HEK293 (cell line): ENCODE measurements around the gene NPPA.
"Not testable (repeated sequence)": the region's sequence is repeated elsewhere in the genome, so short reads cannot be mapped to it uniquely, and the experiment has no call there.

Experiments used
- CTCF ChIA-PET: fragments of 350-600 bp; formaldehyde crosslinking; extraction: SDS; loops from one replicate; lab custom pipeline; 2021; ENCODE audit warnings: antibody characterized with exemption; lab: Yijun Ruan, JAX
- POLR2A ChIA-PET: fragments of 300-600 bp; formaldehyde crosslinking; extraction: SDS; loops from one replicate; lab custom pipeline; 2020; ENCODE audit warnings: antibody characterized with exemption, inconsistent platforms; lab: Yijun Ruan, JAX
- H3K27ac ChIP-seq: fragments of 200-500 bp; sonication (Bioruptor generic); 2 replicates; pipeline ENCODE4 v1.5.1; 2014; ENCODE audit warnings: low read depth, low read length, control low read depth, inconsistent platforms; ENCODE audit errors: extremely low read depth
- H3K36me3 ChIP-seq, 2 experiments: fragments of 200-500 bp in 1 of 2; sonication (Bioruptor generic) in 1 of 2; 1 replicate in 1 of 2; 2 replicates in 1 of 2; pipeline ENCODE4 v1.5.1; 2014 to 2017; ENCODE audit warnings: inconsistent platforms in 2 of 2, low read length in 2 of 2; ENCODE audit not compliant: control insufficient read depth in 2 of 2, insufficient read depth in 1 of 2
- H3K4me1 ChIP-seq: fragments of 200-500 bp; sonication (Bioruptor generic); 2 replicates; pipeline ENCODE4 v1.5.1; 2014; ENCODE audit warnings: mild to moderate bottlenecking, low read length, inconsistent platforms; ENCODE audit not compliant: control insufficient read depth, insufficient read depth
- H3K4me3 ChIP-seq: 2 replicates; pipeline ENCODE4 v1.5.1; 2011; ENCODE audit warnings: low read depth, mild to moderate bottlenecking, control low read depth, low read length, moderate library complexity
- H3K9me3 ChIP-seq: fragments of 200-500 bp; sonication (Bioruptor generic); 2 replicates; pipeline ENCODE4 v1.5.1; 2014; ENCODE audit warnings: low read depth, low read length, inconsistent platforms; ENCODE audit not compliant: control insufficient read depth, insufficient read depth
- BCL6B ChIP-seq: fragments of 450-650 bp; formaldehyde crosslinking; IDR thresholded peaks from 2 replicates; pipeline ENCODE4 v1.5.1; 2017; ENCODE audit warnings: missing biosample characterization, missing genetic modification characterization
- EGR2 ChIP-seq: fragments of 450-650 bp; formaldehyde crosslinking; IDR thresholded peaks from 2 replicates; pipeline ENCODE4 v1.5.1; 2016; ENCODE audit warnings: low read depth, missing biosample characterization, missing genetic modification characterization
- GLIS1 ChIP-seq: fragments of 450-650 bp; formaldehyde crosslinking; IDR thresholded peaks from 2 replicates; pipeline ENCODE4 v1.5.1; 2016; ENCODE audit warnings: missing biosample characterization, missing genetic modification characterization
- GLIS2 ChIP-seq: fragments of 450-650 bp; formaldehyde crosslinking; IDR thresholded peaks from 2 replicates; pipeline ENCODE4 v1.5.1; 2016; ENCODE audit warnings: missing biosample characterization, missing genetic modification characterization
- HOXA7 ChIP-seq: sonication (generic); formaldehyde crosslinking; IDR thresholded peaks from 2 replicates; pipeline ENCODE4 v1.8.1; 2022; ENCODE audit warnings: missing genetic modification reagents, borderline replicate concordance
- IKZF3 ChIP-seq: fragments of 450-650 bp; IDR thresholded peaks from 2 replicates; pipeline ENCODE4 v1.5.0; 2018; ENCODE audit warnings: missing biosample characterization, mild to moderate bottlenecking, missing genetic modification characterization, moderate library complexity
- MEIS1 ChIP-seq: sonication (generic); formaldehyde crosslinking; IDR thresholded peaks from 2 replicates; pipeline ENCODE4 v1.8.1; 2022; ENCODE audit warnings: missing genetic modification reagents, mild to moderate bottlenecking, borderline replicate concordance
- OSR2 ChIP-seq: fragments of 450-650 bp; formaldehyde crosslinking; IDR thresholded peaks from 2 replicates; pipeline ENCODE4 v1.5.1; 2016; ENCODE audit warnings: missing biosample characterization, missing genetic modification characterization
- PATZ1 ChIP-seq: fragments of 450-650 bp; formaldehyde crosslinking; IDR thresholded peaks from 2 replicates; pipeline ENCODE4 v1.5.1; 2016; ENCODE audit warnings: missing biosample characterization, missing genetic modification characterization
- SP7 ChIP-seq: fragments of 450-650 bp; formaldehyde crosslinking; IDR thresholded peaks from 2 replicates; pipeline ENCODE4 v1.5.1; 2016; ENCODE audit warnings: missing biosample characterization, missing genetic modification characterization
- YY2 ChIP-seq: fragments of 450-650 bp; formaldehyde crosslinking; IDR thresholded peaks from 2 replicates; pipeline ENCODE4 v1.5.1; 2016; ENCODE audit warnings: missing biosample characterization, missing genetic modification characterization
- ZBTB8A ChIP-seq: fragments of 450-650 bp; formaldehyde crosslinking; IDR thresholded peaks from 2 replicates; pipeline ENCODE4 v1.5.1; 2016; ENCODE audit warnings: missing biosample characterization, missing genetic modification characterization
- ZEB2 ChIP-seq: fragments of 450-650 bp; formaldehyde crosslinking; IDR thresholded peaks from 2 replicates; pipeline ENCODE4 v1.5.1; 2016; ENCODE audit warnings: missing biosample characterization, missing genetic modification characterization
- ZFHX2 ChIP-seq: fragments of 450-650 bp; formaldehyde crosslinking; conservative IDR thresholded peaks from 2 replicates; pipeline ENCODE4 v1.5.1; 2016; ENCODE audit warnings: missing biosample characterization, missing genetic modification characterization
- ZIC2 ChIP-seq: fragments of 450-650 bp; formaldehyde crosslinking; IDR thresholded peaks from 2 replicates; pipeline ENCODE4 v1.5.1; 2016; ENCODE audit warnings: missing biosample characterization, missing genetic modification characterization
- ZNF114 ChIP-seq: fragments of 450-650 bp; formaldehyde crosslinking; IDR thresholded peaks from 2 replicates; pipeline ENCODE4 v1.5.0; 2017; ENCODE audit warnings: missing biosample characterization, missing genetic modification characterization
- ZNF138 ChIP-seq: fragments of 450-650 bp; formaldehyde crosslinking; IDR thresholded peaks from 2 replicates; pipeline ENCODE4 v1.5.1; 2016; ENCODE audit warnings: missing biosample characterization, missing genetic modification characterization, borderline replicate concordance
- ZNF140 ChIP-seq: fragments of 450-650 bp; formaldehyde crosslinking; IDR thresholded peaks from 2 replicates; pipeline ENCODE4 v1.5.1; 2016; ENCODE audit warnings: missing biosample characterization, missing genetic modification characterization
- ZNF2 ChIP-seq: fragments of 450-650 bp; formaldehyde crosslinking; IDR thresholded peaks from 2 replicates; pipeline ENCODE4 v1.5.1; 2016; ENCODE audit warnings: missing biosample characterization, missing genetic modification characterization
- ZNF221 ChIP-seq: fragments of 450-650 bp; formaldehyde crosslinking; IDR thresholded peaks from 2 replicates; pipeline ENCODE4 v1.5.1; 2017; ENCODE audit warnings: missing biosample characterization, missing genetic modification characterization, borderline replicate concordance
- ZNF366 ChIP-seq: fragments of 450-650 bp; formaldehyde crosslinking; conservative IDR thresholded peaks from 2 replicates; pipeline ENCODE4 v1.5.1; 2016; ENCODE audit warnings: missing biosample characterization, missing genetic modification characterization
- ZNF391 ChIP-seq: fragments of 450-650 bp; formaldehyde crosslinking; IDR thresholded peaks from 2 replicates; pipeline ENCODE4 v1.5.1; 2016; ENCODE audit warnings: low read depth, missing biosample characterization, missing genetic modification characterization, borderline replicate concordance
- ZNF513 ChIP-seq: fragments of 450-650 bp; IDR thresholded peaks from 2 replicates; pipeline ENCODE4 v1.5.1; 2018; ENCODE audit warnings: missing biosample characterization, missing genetic modification characterization
- ZNF626 ChIP-seq: fragments of 450-650 bp; sonication (Bioruptor Pico); formaldehyde crosslinking; IDR thresholded peaks from 2 replicates; pipeline ENCODE4 v1.5.1; 2018; ENCODE audit warnings: missing biosample characterization, missing genetic modification characterization, inconsistent platforms
- ZNF76 ChIP-seq: fragments of 450-650 bp; formaldehyde crosslinking; IDR thresholded peaks from 2 replicates; pipeline ENCODE4; 2016; ENCODE audit warnings: low read depth, missing biosample characterization, missing genetic modification characterization, borderline replicate concordance
- ZNF791 ChIP-seq: fragments of 450-650 bp; formaldehyde crosslinking; IDR thresholded peaks from 2 replicates; pipeline ENCODE4 v1.5.1; 2016; ENCODE audit warnings: missing biosample characterization, missing genetic modification characterization
- TF ChIP-seq, protein P1 (sequence below): fragments of 450-650 bp; formaldehyde crosslinking; IDR thresholded peaks from 2 replicates; pipeline ENCODE4 v1.5.1; 2016; ENCODE audit warnings: missing biosample characterization, missing genetic modification characterization

The NPPA gene

DNA sequence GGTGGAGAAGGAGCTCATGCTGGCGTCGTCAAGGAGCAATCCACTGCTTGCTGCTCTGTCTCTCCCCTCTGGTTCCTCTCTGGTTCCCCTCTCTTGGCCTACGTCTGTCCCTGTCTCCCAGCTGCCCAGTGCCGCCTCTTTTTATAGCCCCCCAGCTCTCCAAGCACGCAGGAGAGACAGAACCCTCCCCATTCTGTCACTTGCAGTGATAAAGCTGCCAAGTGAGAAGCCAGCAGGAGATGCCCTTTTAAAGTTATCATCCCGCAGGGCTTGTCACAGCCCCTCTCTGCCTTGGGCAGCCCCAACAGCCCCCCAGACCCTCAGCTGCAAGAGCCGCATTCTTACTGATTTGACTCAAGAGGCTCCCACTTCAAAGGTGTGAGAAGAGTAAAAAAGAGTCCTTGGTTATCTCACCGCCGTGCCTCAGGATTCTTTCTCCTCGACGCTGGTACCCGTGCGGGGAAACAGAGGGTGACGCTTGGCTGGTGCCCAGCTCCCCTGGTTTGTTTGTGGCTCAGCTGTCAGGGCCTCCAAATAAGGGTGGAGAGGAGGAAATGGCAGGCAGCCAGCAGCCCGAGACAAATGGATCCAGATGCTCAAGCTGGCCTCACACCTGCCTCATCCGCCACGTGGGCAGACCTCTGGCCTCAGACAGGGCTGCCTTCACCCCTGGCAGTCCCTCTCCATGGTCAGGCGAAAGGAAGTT lies at the start of gene NPPA:
Gene NPPA (minus strand): TSS at position 117 of the 706 bp plus-strand sequence. CDS start 99 bp downstream, at position 18.
- Histone ChIP-seq H3K4me1 (no peaks in the 10 kb centered on the region), H3K36me3 (peaks cover 0 to 32% of the 10 kb centered on the region in 2 experiments; a peak in 1 of 3 replicates), H3K9me3 (no peaks in the 10 kb centered on the region), H3K27ac (no peak within 1 kb of the TSS), H3K4me3 (no peak within 1 kb of the TSS)
- CTCF ChIA-PET: interaction anchor here (0.6 to 12.5 kb wide), 3 partner anchors 9 to 203 kb away, joined by 4 to 114 read pairs (median 5); no protein-coding TSS in a partner anchor
- POLR2A ChIA-PET: interaction anchor here (0.6 to 1.2 kb wide), 2 partner anchors 60 to 166 kb away, joined by 4 to 6 read pairs; no protein-coding TSS in a partner anchor
- TF ChIP-seq ZIC2 (0 out of 2 replicates have a peak, but pooled peaks have one; percentile 9), ZNF626 (no peak), HOXA7 (no peak), ZNF513 (tag by site-specific recombination) (no peak), PATZ1 (no peak), ZNF114 (tag by site-specific recombination) (no peak), ZNF138 (tag by site-specific recombination) (no peak), ZNF76 (tag by site-specific recombination) (no peak)
- TF ChIP-seq, protein P1, sequence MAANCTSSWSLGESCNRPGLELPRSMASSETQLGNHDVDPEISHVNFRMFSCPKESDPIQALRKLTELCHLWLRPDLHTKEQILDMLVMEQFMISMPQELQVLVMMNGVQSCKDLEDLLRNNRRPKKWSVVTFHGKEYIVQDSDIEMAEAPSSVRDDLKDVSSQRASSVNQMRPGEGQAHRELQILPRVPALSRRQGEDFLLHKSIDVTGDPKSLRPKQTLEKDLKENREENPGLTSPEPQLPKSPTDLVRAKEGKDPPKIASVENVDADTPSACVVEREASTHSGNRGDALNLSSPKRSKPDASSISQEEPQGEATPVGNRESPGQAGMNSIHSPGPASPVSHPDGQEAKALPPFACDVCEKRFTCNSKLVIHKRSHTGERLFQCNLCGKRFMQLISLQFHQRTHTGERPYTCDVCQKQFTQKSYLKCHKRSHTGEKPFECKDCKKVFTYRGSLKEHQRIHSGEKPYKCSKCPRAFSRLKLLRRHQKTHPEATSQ: no peak

DNA sequence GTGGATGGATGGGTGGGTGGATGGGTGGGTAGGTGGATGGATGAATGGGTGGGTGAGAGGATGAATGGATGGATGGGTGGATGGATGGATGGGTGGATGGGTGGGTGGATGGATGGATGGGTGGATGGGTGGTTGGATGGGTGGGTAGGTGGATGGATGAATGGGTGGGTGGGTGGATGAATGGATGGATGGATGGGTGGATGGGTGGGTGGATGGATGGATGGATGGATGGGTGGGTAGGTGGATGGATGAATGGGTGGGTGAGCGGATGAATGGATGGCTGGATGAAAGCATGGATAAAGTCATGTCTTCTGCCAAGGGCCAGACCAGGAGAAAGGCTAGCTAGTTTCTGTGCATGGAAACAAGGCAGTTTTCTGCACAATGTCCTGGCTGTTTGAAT lies 46.9 kb upstream of the NPPA start:
- POLR2A ChIA-PET: not testable (repeated sequence)
- CTCF ChIA-PET: interaction anchor here (0.6 to 7.6 kb wide), 6 partner anchors 9 to 127 kb away, joined by 3 to 114 read pairs (median 6); no protein-coding TSS in a partner anchor

GRCh38 chr1:11893907-11894251 lies 46.3 kb upstream of the NPPA start:
- ChIA-PET CTCF (interaction anchor here (0.8 to 7.6 kb wide), 10 partner anchors 8 to 60 kb away, joined by 3 to 114 read pairs (median 6); no protein-coding TSS in a partner anchor), POLR2A (no interaction called here)
- H3K27ac ChIP-seq: no peak overlapping the region
- no peaks in the 10 kb centered on the region for H3K4me1 ChIP-seq
- H3K4me3 ChIP-seq: no peak overlapping the region
- H3K9me3 ChIP-seq: no peaks in the 10 kb centered on the region
- no peaks in the 10 kb centered on the region for H3K36me3 ChIP-seq
- TF ChIP-seq IKZF3 (tag by site-specific recombination) (no peak), ZEB2 (tag by site-specific recombination) (peak; percentile 51; the same call in 1 of the 2 replicates), ZBTB8A (tag by site-specific recombination) (no peak), BCL6B (tag by site-specific recombination) (no peak), GLIS2 (tag by site-specific recombination) (0 out of 2 replicates have a peak, but pooled peaks have one; percentile 28), ZNF391 (tag by site-specific recombination) (peak; percentile 30; the same call in 1 of the 2 replicates), YY2 (tag by site-specific recombination) (no peak), SP7 (tag by site-specific recombination) (no peak), ZNF626 (no peak), ZNF791 (tag by site-specific recombination) (no peak), ZNF140 (tag by site-specific recombination) (no peak), GLIS1 (tag by site-specific recombination) (peak; percentile 60), OSR2 (tag by site-specific recombination) (no peak), HOXA7 (no peak), ZNF2 (peak; percentile 46; the same call in 1 of the 2 replicates), ZNF221 (no peak), MEIS1 (CRISPR knock-in tag) (no peak)

More for the DNA sequence above, 46.9 kb upstream of the NPPA start:
- not testable (repeated sequence) for H3K4me3 ChIP-seq, H3K36me3 ChIP-seq, H3K27ac ChIP-seq, H3K4me1 ChIP-seq, H3K9me3 ChIP-seq
- TF ChIP-seq ZNF366 (tag by site-specific recombination): peak; percentile 62
- TF ChIP-seq ZFHX2 (tag by site-specific recombination): peak; percentile 87
- peak; percentile 97 for TF ChIP-seq EGR2 (tag by site-specific recombination)
